SU-DHL-6 (cell line): ENCODE data around the gene OTUD6A.

Experiments
- H2AFZ ChIP-seq: fragments of 200-600 bp; sonication (generic); 2 replicates; pipeline ENCODE4 v1.6.1; 2014; ENCODE audit warnings: low read depth, mild to moderate bottlenecking, moderate library complexity, mixed read lengths, antibody characterized with exemption, low read length; ENCODE audit not compliant: severe bottlenecking
- H3F3A ChIP-seq: fragments of 200-600 bp; shearing (Covaris generic); 2 replicates; pipeline ENCODE4 v1.6.0; 2016; ENCODE audit warnings: antibody characterized with exemption, mild to moderate bottlenecking; ENCODE audit not compliant: insufficient read depth
- H3K27ac ChIP-seq: fragments of 200-600 bp; sonication (generic); 2 replicates; pipeline ENCODE4 v1.5.1; 2016; ENCODE audit warnings: low read depth, mild to moderate bottlenecking, low read length, moderate library complexity, mixed read lengths
- H3K27me3 ChIP-seq: fragments of 200-600 bp; sonication (generic), shearing (Covaris generic); 2 replicates; pipeline ENCODE4 v1.6.0; 2014; ENCODE audit warnings: mild to moderate bottlenecking, low read length
- H3K36me3 ChIP-seq: fragments of 200-600 bp; sonication (generic); 2 replicates; pipeline ENCODE4 v1.6.1; 2014; ENCODE audit warnings: mild to moderate bottlenecking, low read length, mixed read lengths
- H3K4me2 ChIP-seq: fragments of 300-600, 200-600 bp; shearing (Covaris generic), sonication (generic); 2 replicates; pipeline ENCODE4 v1.6.0; 2014; ENCODE audit warnings: low read length, low read depth, mild to moderate bottlenecking; ENCODE audit not compliant: poor library complexity, severe bottlenecking
- H3K4me3 ChIP-seq: fragments of 200-600 bp; sonication (generic); 2 replicates; pipeline ENCODE4 v1.5.1; 2014; ENCODE audit warnings: antibody characterized with exemption, low read length, mild to moderate bottlenecking, mixed read lengths; ENCODE audit not compliant: insufficient read depth, poor library complexity, severe bottlenecking
- H3K79me2 ChIP-seq: fragments of 200-600 bp; sonication (generic); 2 replicates; pipeline ENCODE4 v1.6.1; 2014; ENCODE audit warnings: mild to moderate bottlenecking, low read length, moderate library complexity; ENCODE audit not compliant: insufficient read depth
- H3K9ac ChIP-seq: fragments of 200-600 bp; sonication (generic); 2 replicates; pipeline ENCODE4 v1.7.0; 2014; ENCODE audit warnings: mild to moderate bottlenecking, low read length
- H3K9me2 ChIP-seq: fragments of 200-600 bp; sonication (generic); replicated peaks from 2 replicates; pipeline ENCODE4 v1.6.1; 2014; ENCODE audit warnings: low read length; ENCODE audit not compliant: insufficient read depth
- H3K9me3 ChIP-seq: fragments of 200-600 bp; sonication (generic); 2 replicates; pipeline ENCODE4 v1.6.1; 2014; ENCODE audit warnings: low read length, mixed read lengths; ENCODE audit not compliant: insufficient read depth
- H4K20me1 ChIP-seq: fragments of 200-600 bp; sonication (generic); 2 replicates; pipeline ENCODE4 v1.6.1; 2014; ENCODE audit warnings: low read depth, mild to moderate bottlenecking, antibody characterized with exemption, low read length, moderate library complexity, mixed read lengths
- EZH2phosphoT487 ChIP-seq: fragments of 200-600 bp; sonication (generic), shearing (Covaris generic); conservative IDR thresholded peaks from 2 replicates; pipeline ENCODE4 v1.6.1; 2018; ENCODE audit warnings: mild to moderate bottlenecking, antibody characterized with exemption, low read length, moderate library complexity, mixed read lengths
- TF ChIP-seq, protein P1 (sequence below): fragments of 200-600 bp; sonication (generic); IDR thresholded peaks from one replicate; pipeline ENCODE4 v1.5.1; 2017; ENCODE audit warnings: antibody characterized with exemption, mild to moderate bottlenecking, low read length, moderate library complexity; ENCODE audit not compliant: insufficient read depth, poor library complexity, severe bottlenecking

OTUD6A gene

DNA sequence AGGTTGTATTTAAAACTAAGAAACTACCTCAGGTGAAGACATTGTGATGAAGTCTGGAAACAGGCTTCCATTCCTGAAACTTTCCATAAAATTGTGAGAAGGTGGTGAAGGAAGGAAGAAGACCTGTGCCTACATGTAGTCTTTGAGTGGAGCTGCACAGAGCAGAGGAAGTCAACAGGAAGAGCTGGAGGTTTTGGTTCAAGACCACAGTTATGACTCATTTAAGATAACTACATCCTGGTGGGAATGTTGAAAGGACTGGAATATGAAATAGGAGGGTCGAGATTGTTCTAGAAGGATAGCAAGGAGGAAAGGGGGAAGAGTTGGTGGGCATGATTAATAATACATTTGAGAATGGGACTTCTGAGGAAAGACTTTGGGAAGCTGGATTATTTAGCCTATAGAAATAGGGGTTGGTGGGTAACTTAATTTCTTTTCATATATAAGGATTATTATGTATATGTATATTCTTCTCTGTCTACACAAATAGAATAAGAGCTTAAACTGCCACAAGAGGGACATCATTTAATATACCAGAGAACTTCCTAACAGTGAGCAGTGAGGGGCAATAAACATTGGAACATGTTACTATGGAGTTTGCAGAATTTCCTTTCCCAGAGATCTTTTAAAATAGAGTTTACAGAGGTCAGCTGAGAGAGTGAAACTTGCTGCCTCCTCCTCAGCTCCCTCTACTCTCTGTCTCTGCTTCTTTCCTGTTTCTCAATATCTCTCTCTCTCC is 36.0 kb upstream of the OTUD6A start:
- Histone ChIP-seq H3K27me3 (no peaks in the 10 kb centered on the region), H3K4me2 (no peak overlapping the region), H3K4me3 (no peak overlapping the region), H3K9ac (no peak overlapping the region), H3K27ac (no peak overlapping the region), H3F3A (no peaks in the 10 kb centered on the region), H3K79me2 (no peaks in the 10 kb centered on the region), H3K9me3 (no peaks in the 10 kb centered on the region), H3K36me3 (no peaks in the 10 kb centered on the region), H3K9me2 (no peaks in the 10 kb centered on the region), H4K20me1 (no peaks in the 10 kb centered on the region), H2AFZ (no peak overlapping the region)
- TF ChIP-seq, protein P1, sequence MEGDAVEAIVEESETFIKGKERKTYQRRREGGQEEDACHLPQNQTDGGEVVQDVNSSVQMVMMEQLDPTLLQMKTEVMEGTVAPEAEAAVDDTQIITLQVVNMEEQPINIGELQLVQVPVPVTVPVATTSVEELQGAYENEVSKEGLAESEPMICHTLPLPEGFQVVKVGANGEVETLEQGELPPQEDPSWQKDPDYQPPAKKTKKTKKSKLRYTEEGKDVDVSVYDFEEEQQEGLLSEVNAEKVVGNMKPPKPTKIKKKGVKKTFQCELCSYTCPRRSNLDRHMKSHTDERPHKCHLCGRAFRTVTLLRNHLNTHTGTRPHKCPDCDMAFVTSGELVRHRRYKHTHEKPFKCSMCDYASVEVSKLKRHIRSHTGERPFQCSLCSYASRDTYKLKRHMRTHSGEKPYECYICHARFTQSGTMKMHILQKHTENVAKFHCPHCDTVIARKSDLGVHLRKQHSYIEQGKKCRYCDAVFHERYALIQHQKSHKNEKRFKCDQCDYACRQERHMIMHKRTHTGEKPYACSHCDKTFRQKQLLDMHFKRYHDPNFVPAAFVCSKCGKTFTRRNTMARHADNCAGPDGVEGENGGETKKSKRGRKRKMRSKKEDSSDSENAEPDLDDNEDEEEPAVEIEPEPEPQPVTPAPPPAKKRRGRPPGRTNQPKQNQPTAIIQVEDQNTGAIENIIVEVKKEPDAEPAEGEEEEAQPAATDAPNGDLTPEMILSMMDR: no peak
- TF ChIP-seq EZH2phosphoT487: no peak

DNA sequence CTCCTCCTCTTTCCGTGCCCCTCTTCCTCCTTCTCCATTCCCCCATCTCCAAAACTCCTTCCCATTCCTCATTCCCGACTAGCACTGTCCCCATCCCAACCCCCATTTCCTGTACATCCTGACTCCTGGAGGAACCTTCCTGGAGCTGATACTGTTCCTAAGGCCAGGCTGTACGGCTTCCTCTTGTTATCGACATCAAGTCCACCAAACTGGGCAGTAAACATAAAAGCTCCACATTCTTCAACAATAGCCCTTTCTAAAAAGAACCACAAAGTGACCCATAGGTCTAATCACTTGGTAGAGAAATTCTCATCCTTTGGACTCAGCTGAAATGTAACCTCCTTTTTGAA is 35.4 kb upstream of the OTUD6A start:
- Histone ChIP-seq H3K4me3 (no peak overlapping the region), H3F3A (no peaks in the 10 kb centered on the region), H3K27me3 (no peaks in the 10 kb centered on the region), H3K27ac (no peak overlapping the region), H3K79me2 (no peaks in the 10 kb centered on the region), H3K9ac (no peak overlapping the region), H3K4me2 (no peak overlapping the region), H3K9me3 (no peaks in the 10 kb centered on the region), H3K36me3 (no peaks in the 10 kb centered on the region), H4K20me1 (no peaks in the 10 kb centered on the region), H3K9me2 (no peaks in the 10 kb centered on the region), H2AFZ (no peak overlapping the region)
- TF ChIP-seq EZH2phosphoT487: no peak
- TF ChIP-seq, protein P1: no peak

DNA sequence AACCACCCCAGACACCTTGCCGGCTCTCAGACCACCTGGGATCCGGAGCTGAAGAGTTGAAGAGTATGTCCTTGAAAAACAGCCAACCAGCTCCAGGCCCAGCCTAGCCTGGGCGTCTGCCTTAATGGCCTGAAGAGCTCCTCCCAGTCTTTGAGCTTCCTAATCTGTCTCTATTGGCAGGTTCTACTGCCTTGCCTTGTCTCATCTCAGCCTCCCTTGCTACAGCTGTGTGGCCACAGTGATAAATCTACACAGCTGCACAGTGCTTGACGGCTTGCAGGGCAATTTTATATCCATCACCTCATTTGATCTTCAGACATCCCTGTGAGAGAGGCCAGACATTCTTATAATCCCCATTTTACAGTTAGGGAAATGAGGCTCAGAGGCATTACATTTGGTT is 32.4 kb upstream of the OTUD6A start:
- H3K27ac ChIP-seq: no peak overlapping the region

More for the DNA sequence above, 32.4 kb upstream of the OTUD6A start:
- H3K79me2 ChIP-seq: no peaks in the 10 kb centered on the region
- no peaks in the 10 kb centered on the region for H3K27me3 ChIP-seq
- H4K20me1 ChIP-seq: no peaks in the 10 kb centered on the region
- H3K9ac ChIP-seq: no peak overlapping the region
- H3K9me3 ChIP-seq: no peaks in the 10 kb centered on the region
- H2AFZ ChIP-seq: no peak overlapping the region
- no peaks in the 10 kb centered on the region for H3K36me3 ChIP-seq
- TF ChIP-seq EZH2phosphoT487: no peak
- TF ChIP-seq, protein P1: no peak
- H3K9me2 ChIP-seq: no peaks in the 10 kb centered on the region
- H3K4me3 ChIP-seq: no peak overlapping the region
- H3K4me2 ChIP-seq: no peak overlapping the region
- H3F3A ChIP-seq: no peaks in the 10 kb centered on the region
